ENCODE results near the gene SETBP1.

SETBP1 gene

GRCh38 chr18:44937960-44938719 is 257.5 kb downstream of the SETBP1 start:
- Histone ChIP-seq H3K9me3 (ENCODE audit: low read length) (no peaks in the 10 kb centered on the region), H3K36me3 (ENCODE audit: insufficient read depth, low read length) (no peaks in the 10 kb centered on the region; the same call in 1 of the 2 replicates), H3K9me2 (ENCODE audit: low read depth, low read length) (no peaks in the 10 kb centered on the region), H2AFZ (ENCODE audit: low read length) (no peak overlapping the region), H3K4me3 (ENCODE audit: low read depth, low read length, poor library complexity, severe bottlenecking) (no peak overlapping the region), H3K9ac (ENCODE audit: low read length) (no peak overlapping the region), H4K20me1 (ENCODE audit: insufficient read depth, low read length) (no peaks in the 10 kb centered on the region), H3K27me3 (ENCODE audit: insufficient read depth, low read length) (no peaks in the 10 kb centered on the region), H3K4me2 (ENCODE audit: low read length) (no peak overlapping the region), H3F3A (ENCODE audit: insufficient read depth, low read length) (no peaks in the 10 kb centered on the region), H3K79me2 (ENCODE audit: insufficient read depth, low read length) (no peaks in the 10 kb centered on the region), H3K27ac (ENCODE audit: low read depth, low read length, poor library complexity, severe bottlenecking) (no peak overlapping the region), H3K4me1 (ENCODE audit: insufficient read depth, low read length, severe bottlenecking) (no peaks in the 10 kb centered on the region)
- TF ChIP-seq EZH2 (IDR thresholded peaks at IDR 0.05; ENCODE audit: borderline replicate concordance, low read length), result no peak
- TF ChIP-seq, protein P1, sequence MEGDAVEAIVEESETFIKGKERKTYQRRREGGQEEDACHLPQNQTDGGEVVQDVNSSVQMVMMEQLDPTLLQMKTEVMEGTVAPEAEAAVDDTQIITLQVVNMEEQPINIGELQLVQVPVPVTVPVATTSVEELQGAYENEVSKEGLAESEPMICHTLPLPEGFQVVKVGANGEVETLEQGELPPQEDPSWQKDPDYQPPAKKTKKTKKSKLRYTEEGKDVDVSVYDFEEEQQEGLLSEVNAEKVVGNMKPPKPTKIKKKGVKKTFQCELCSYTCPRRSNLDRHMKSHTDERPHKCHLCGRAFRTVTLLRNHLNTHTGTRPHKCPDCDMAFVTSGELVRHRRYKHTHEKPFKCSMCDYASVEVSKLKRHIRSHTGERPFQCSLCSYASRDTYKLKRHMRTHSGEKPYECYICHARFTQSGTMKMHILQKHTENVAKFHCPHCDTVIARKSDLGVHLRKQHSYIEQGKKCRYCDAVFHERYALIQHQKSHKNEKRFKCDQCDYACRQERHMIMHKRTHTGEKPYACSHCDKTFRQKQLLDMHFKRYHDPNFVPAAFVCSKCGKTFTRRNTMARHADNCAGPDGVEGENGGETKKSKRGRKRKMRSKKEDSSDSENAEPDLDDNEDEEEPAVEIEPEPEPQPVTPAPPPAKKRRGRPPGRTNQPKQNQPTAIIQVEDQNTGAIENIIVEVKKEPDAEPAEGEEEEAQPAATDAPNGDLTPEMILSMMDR (IDR thresholded peaks at IDR 0.05; ENCODE audit: low read length), result no peak

DNA sequence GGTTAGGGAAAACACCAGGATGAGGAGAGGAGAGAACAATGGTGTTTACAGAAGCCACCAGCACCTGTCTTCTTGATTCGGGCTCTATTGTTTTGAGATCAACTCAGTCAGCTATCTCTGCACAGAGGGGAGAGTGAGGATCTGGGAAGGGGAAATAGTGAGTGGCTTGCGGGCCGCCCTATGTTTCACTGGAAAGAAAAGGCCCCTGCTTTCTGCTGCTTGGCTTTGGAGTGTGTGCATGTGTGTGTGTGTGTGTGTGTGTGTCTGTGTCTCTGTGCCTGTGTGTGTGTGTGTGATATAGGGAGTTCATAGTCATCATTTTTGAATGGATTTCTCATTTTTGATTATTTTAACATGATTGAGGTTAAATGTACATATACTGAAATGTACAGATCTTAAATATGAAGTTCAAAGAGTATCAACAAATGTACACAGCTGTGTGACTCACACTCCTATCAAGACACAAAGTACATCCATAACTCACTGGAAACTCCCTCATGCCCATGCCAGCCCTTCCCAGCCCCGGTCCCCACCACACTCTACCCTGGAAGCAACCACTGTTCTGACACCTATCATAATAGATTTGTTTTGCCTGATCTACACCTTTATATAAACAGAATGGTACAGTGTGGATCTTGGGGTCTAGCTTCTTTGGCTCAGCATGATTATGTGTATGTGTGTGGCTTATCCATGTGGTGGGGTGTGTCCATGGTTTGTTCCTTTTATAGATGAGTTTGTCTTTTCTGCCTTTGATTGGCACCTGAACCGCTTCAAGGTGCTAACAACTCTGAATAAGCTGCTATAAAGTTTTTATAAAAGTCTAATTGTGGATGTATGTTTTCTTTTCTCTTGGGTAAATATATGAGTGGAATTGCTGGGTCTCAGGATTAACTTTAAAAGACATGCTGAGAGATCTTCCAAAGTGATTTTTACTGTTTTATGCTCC is 258.3 kb downstream of the SETBP1 start:
- Histone ChIP-seq H3K4me1 (ENCODE audit: insufficient read depth, low read length, severe bottlenecking) (no peaks in the 10 kb centered on the region), H3K9me3 (ENCODE audit: low read length) (no peaks in the 10 kb centered on the region), H3K9me2 (ENCODE audit: low read depth, low read length) (no peaks in the 10 kb centered on the region), H4K20me1 (ENCODE audit: insufficient read depth, low read length) (no peaks in the 10 kb centered on the region), H3K27ac (ENCODE audit: low read depth, low read length, poor library complexity, severe bottlenecking) (no peak overlapping the region), H3K79me2 (ENCODE audit: insufficient read depth, low read length) (no peaks in the 10 kb centered on the region), H3F3A (ENCODE audit: insufficient read depth, low read length) (no peaks in the 10 kb centered on the region), H3K4me2 (ENCODE audit: low read length) (no peak overlapping the region), H3K27me3 (ENCODE audit: insufficient read depth, low read length) (no peaks in the 10 kb centered on the region), H3K9ac (ENCODE audit: low read length) (no peak overlapping the region), H2AFZ (ENCODE audit: low read length) (no peak overlapping the region), H3K4me3 (ENCODE audit: low read depth, low read length, poor library complexity, severe bottlenecking) (no peak overlapping the region), H3K36me3 (ENCODE audit: insufficient read depth, low read length) (no peaks in the 10 kb centered on the region)
- TF ChIP-seq, protein P1 (IDR thresholded peaks at IDR 0.05; ENCODE audit: low read length), result no peak
- TF ChIP-seq EZH2 (IDR thresholded peaks at IDR 0.05; ENCODE audit: borderline replicate concordance, low read length), result no peak

DNA sequence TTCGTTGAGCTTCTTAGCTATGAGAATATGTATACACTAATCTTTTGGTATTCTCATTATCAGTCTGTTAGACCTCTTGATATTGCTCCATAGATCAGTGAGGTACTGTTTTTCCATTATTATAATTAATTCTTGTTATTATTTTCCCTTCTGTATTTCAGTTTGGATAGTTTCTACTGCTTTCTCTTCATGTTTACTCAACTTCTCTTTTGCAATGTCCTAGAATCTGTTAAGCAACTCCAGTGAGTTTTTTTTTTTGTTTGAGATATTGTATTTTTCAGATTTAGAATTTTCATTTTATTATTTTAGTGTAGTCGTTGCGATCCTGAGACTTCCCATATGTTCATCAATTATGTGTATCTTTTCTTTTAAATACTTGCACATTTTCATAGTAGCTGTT is 260.8 kb downstream of the SETBP1 start:
- Histone ChIP-seq H3K4me2 (ENCODE audit: low read length) (no peak overlapping the region), H3K9ac (ENCODE audit: low read length) (no peak overlapping the region), H3K27ac (ENCODE audit: low read depth, low read length, poor library complexity, severe bottlenecking) (no peak overlapping the region), H3K36me3 (ENCODE audit: insufficient read depth, low read length) (no peaks in the 10 kb centered on the region), H3K9me3 (ENCODE audit: low read length) (no peaks in the 10 kb centered on the region), H3K9me2 (ENCODE audit: low read depth, low read length) (no peaks in the 10 kb centered on the region), H3K27me3 (ENCODE audit: insufficient read depth, low read length) (no peaks in the 10 kb centered on the region), H3K4me1 (ENCODE audit: insufficient read depth, low read length, severe bottlenecking) (no peaks in the 10 kb centered on the region), H3K4me3 (ENCODE audit: low read depth, low read length, poor library complexity, severe bottlenecking) (no peak overlapping the region), H2AFZ (ENCODE audit: low read length) (no peak overlapping the region), H3K79me2 (ENCODE audit: insufficient read depth, low read length) (no peaks in the 10 kb centered on the region), H4K20me1 (ENCODE audit: insufficient read depth, low read length) (no peaks in the 10 kb centered on the region), H3F3A (ENCODE audit: insufficient read depth, low read length) (no peaks in the 10 kb centered on the region)
- no peak for TF ChIP-seq EZH2 (IDR thresholded peaks at IDR 0.05; ENCODE audit: borderline replicate concordance, low read length)
- TF ChIP-seq, protein P1 (IDR thresholded peaks at IDR 0.05; ENCODE audit: low read length), result no peak
